HG02885 (cell line): Measurements from ENCODE around the gene DYNC1I2.
"Not testable (repeated sequence)": the region's sequence is repeated elsewhere in the genome, so short reads cannot be mapped to it uniquely, and the experiment has no call there.

ENCODE experiments used
- ATAC-seq: cut with Tn5 transposase; IDR thresholded peaks from one replicate; pipeline ENCODE4 v1.9.1; 2021; ENCODE audit warnings: mild to moderate bottlenecking; ENCODE audit not compliant: unreplicated experiment, poor library complexity

DYNC1I2 gene

DNA sequence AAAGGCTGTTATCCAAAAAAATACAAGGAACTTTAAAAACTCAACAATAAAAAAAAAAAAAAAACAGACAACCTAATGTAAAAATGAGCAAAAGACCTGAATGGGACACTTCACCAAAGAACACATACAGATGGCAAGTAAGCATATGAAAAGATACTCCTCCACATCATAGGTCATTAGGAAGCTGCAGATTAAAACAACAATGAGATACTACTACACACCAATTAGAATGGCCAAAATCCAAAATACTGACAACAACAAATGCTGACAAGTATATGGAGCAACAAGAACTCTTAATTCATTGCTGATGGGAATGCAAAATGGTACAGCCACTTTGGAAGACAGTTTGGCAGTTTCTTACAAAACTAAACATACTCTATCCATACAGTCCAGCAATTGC lies 84.2 kb downstream of the DYNC1I2 start:
- ATAC-seq = no peak

DNA sequence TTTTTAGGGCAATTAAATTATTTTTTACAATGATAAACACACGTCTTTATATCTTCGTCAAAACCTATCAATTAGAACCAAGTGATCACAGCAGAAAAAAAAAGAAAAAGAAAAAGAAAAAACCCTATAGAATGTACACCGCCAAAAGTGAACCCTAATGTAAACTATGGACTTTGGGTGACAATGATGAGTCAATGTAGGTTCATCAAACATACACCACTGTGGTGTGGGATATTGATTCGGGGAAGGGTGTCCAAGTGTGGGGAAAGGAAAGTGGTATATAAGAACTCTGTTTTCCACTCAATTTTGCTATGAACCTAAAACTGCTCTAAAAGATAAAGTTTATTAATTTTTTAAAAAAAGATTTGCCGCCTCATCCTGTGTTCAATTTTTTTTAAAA lies 85.1 kb downstream of the DYNC1I2 start:
- ATAC-seq = no peak

DNA sequence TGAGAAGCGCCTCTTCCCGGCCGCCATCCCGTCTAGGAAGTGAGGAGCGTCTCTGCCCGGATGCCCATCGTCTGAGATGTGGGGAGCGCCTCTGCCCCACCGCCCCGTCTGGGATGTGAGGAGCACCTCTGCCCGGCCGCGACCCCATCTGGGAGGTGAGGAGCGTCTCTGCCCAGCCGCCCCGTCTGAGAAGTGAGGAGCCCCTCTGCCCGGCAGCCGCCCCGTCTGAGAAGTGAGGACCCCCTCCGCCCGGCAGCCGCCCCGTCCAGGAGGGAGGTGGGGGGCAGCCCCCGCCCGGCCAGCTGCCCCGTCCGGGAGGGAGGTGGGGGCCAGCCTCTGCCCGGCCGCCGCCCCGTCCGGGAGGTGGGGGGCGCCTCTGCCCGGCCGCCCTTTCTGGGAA lies 87.3 kb downstream of the DYNC1I2 start:
- not testable (repeated sequence) for ATAC-seq

DNA sequence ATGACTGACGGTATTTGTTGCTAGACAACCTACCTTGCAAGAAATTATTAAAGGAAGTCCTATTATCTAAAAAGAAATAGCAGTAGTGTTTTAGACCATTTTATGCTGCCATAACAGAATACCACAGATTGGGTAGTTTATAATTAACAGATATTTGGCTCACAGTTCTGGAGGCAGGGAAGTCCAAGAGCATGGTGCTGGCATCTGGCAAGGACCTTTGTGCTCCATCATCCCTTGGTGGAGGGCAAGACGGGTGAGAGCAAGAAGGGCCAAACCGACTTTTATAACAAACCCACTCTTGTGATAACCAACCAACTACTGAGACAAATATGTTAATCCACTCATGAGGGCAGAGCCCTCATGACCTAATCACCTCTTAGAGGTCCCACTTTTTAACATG lies 91.2 kb downstream of the DYNC1I2 start:
- ATAC-seq = no peak

DNA sequence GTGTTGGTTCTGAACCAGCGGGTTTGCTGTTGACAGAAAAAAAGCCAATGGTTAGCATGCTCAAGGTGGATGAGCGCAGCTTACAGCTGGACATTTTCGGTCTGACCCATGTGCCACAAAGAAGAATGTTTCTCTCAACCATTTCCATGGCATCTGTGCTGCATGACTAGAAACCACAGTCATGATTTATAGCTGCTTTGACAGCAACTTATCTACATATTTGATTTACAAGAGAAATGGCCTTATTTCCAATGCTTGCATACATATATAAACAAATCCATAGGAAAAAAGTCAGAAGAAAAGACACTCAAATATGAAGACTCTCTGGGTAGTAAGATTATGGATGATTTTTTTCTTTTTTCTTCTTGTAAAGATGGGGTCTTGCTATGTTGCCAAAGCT lies 98.2 kb downstream of the DYNC1I2 start:
- ATAC-seq = no peak

DNA sequence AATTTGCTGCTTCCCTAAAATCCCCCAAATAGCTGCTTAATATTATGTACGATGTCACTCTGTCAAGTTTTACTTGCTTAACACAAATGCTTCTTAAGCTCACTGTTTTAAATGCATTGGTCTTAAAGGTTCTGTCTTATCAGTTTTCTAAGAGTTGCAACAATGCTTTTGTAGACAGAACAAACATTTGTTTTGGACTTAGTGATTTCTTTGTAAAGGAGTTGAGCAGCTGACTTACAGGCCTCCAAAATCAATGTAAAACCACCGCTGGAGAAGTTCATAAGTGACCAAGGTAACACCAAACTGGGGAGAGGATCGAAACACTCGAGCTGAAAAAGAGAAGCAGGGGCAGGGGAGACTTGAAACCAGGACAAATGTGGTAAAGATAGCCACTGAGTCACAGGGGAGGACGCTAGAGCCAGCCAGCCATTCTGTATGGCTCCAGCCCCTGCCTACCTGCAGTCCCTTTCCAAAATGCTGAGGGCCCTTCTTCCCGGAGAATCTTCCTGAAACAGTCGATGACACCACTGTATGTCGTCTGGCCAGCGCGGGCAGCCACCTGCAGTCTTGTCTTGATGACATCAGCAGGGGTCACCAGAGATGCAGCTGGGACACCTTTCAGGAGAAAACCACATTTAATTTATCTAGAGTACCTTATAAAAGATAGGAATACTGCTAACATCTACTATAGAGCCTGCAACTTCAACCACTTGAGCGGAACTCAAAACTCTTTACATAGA lies 100.2 kb downstream of the DYNC1I2 start:
- no peak for ATAC-seq

DNA sequence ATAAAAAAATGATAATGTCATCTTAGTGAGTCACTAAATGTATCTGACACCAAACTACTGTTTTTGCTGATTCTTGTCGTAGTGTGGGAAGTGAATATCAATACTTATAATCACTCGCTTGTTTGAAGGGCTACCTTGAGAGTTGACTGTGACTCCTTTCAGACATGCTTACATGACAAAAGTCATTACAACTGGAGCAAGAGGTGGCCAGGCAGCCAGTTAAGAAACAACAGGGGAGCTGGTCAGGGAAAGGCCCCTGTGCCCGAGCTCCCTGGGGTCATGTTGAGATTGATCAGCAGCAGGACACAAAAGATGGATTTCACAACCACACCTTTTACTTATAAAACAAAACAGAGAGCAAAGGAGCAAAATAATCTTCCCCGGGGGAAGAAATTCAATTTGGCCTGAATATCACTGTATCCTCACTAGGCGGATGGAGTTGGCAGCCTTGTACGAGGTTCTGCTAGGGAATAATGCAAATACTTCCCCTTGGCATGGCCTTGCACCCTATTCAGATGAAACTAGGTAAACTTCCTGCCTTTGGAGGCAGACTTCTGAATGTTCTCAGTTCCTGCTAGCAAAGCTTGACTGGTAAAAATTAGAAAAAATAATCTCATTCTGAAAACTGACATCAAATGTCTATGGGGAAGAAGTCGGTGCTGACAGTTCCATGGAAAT lies 101.2 kb downstream of the DYNC1I2 start:
- no peak for ATAC-seq

DNA sequence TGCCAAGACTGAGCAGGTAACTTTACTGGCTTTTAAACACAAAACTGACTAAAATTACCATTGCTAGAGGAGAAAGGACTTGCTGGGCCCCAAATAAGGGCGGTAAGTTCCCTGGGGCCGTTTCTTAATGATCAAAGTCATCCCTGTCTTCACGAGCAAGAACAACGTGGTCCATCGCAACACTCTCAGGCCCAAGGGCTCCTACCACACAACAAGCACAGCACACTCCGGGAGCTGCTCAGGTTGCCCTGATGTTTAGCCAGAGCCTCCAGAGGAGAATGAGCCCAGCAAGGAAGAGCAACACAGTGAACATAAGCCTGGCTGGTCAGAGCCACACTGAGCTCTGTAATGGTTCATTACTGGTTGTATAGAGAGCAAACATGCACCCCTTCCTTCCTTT lies 102.7 kb downstream of the DYNC1I2 start:
- ATAC-seq = no peak

DNA sequence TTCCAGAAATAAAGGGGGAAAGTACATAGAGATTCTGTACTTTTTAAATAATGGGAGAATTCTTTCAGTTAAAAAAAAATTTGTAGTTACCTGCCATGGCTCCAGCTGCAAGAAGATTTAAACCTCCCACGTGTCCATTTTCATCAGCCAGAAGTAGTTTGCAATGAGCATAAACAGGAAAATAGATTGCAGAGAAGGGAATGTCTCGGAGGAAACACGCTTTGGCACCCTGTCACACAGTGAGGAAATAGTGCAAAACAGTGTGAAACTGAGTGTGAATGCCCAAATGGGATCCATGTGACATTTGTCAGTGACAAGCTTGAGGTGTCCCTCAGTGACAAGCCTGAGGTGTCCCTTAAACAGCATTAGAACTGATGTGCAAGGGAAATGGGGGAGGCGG lies 104.1 kb downstream of the DYNC1I2 start:
- ATAC-seq = no peak

DNA sequence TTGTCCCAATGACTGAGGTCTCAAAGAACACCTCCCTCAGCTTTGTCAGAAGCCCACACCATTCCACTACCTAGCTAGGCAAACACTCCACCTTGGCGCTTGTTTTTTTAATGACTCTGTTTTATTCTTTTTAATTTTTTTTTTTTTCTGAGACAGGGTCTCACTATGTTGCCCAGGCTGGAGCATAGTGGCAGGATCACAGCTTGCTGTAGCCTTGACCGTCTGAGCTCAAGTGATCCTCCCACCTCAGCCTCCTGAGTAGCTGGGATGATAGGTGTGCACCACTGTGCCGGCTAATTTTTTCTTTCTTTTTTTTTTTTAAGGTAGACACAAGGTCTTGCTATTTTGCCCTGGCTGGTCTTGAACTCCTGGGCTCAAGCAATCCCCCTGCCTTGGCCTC lies 104.9 kb downstream of the DYNC1I2 start:
- ATAC-seq = no peak

DNA sequence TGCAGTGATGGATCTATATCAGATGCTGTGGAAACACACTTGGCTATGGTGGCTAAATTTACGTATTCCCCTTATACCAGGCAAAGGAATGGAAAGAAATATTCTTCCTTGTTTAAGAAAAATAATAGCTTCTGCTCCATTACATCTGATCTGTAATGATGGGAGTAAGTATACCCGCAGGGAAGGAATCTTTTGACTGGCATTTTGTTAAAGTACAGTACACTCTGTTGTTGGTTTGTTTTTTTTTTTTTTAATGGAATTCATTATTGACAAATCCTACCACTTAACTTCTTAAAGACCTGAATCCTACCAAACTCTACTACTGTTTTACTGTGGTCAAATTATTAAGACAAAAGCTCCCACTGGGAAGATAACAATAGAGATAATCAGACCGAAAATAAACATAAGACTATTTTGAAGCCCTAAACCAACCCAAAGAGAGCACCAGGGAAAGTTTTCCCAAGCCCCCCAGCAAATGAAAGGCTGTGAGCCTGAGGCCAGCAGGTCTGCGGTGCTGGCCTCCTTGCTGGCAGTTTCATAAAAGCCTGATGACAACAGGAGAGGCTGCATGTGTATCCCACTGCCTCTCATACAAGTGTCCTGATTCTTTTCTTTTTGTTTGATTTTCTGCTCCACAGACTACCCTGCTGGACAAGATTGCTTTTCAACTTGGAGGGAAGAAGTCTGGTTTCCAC lies 105.8 kb downstream of the DYNC1I2 start:
- ATAC-seq = no peak

DNA sequence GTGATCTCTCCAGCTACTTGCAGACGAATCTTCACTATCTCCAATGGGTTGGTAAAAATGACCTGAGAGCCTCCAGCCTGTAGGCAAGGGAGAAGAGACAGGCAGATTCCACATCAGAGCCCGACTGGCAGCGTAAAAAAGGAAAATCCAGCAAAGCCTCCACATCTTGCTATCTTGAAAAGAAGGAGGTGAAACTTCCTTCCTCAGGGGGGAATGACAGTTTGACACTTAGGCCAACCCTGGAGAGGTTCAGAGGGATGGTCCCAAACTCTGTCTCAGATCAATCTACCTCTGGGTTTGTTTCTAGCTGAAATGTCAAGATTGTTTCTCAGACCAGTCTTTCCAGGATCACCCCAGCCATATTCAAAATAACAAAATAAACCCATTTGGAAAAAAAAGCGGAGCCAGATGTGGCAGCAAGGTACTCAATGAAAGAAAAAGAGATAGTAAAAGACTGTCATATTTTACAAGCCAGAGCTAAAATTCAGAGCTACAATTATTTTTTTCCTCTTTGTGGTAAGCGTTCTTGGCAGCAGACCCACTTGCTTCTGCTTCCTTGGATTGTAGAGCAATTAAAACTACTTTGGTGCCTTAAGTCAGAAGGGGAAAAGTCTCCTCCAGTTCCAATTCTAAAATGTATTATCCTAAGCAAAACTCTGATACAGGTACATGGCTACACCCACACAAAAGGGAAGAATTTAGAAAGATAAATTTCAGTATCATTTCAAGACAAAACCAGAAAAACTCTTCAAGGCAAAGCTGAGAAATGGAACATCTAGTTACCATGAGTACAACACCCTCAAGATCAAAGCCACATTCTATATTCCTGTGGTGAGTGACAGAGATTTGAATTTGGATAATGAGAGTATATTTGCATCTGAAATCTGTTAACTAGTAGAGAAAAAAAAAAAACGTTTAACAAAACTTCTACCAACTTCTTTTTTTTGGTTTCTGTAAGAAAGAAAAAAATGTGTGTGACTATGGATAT lies 106.7 kb downstream of the DYNC1I2 start:
- no peak for ATAC-seq

DNA sequence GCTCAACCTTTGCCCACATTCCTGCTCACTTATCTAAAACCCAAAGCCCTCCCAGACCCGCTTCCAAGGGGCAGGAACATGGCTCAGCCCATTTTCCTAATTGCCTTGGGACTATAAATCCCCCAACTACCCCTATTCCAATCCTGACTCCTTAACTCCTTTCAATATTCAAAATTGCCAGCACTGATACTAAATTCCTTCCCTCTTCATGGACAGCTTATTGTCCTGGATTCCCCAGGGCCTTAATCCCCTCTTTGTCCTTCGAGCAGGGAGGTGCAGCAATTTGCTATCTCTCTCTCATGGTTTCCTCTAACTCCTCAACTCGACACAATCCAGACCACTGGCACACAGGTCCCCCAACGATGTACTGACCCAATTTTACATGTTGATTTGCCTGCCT lies 107.6 kb downstream of the DYNC1I2 start:
- no peak for ATAC-seq
